ENCODE results near the gene MPIG6B. TPM values are rescaled to one million over a fixed set of nuclear protein-coding genes. Genes with fewer than 3 reads are reported as not detected.
A peak's percentile ranks its signal among the peaks of the same experiment; 100 is the strongest.

Gene MPIG6B
- total and polyA plus RNA-seq, 7 experiments from 2014 or later, result 0.12 to 4.7 (median 0.64) TPM

DNA sequence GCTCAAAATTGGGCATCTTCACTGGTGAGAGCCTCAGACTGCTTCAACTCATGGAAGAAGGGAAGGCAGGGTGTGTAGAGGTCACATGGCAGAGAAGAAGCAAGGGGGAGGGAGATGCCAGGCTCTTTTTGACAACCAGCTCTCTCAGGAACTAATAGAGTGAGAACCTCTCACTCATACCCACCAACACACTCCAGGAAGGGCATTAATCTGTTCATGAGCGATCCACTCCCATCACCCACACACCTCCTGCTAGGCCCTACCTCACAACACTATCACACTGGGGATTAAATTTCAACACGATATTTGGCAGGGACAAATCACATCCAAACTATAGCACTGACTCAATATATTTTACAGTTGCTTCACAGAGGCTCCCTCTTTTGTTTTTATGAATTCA lies 18.6 kb downstream of the MPIG6B start:
- DNase-seq (no peak), ATAC-seq (no peak)
- CTCF ChIA-PET, result interaction anchor here (0.7 kb wide), 3 partner anchors 117 to 307 kb away, joined by 3 read pairs; no protein-coding TSS in a partner anchor
- H3K4me3 Mint-ChIP-seq, result peak overlapping the region in 7 of 10 donors; percentile 10 to 55 (median 39)
- H3K36me3 Mint-ChIP-seq, result peaks cover 0 to 18% (median 0%) of the 10 kb centered on the region in 5 donors
- H3K27ac Mint-ChIP-seq, result peak overlapping the region in 1 of 9 donors; percentile 29
- H3K4me1 Mint-ChIP-seq, result peaks cover 31 to 59% (median 42%) of the 10 kb centered on the region in 7 donors
- H3K9me3 Mint-ChIP-seq, result peaks cover 0 to 5% (median 0%) of the 10 kb centered on the region in 11 donors
- Histone ChIP-seq H3K36me3 (ENCODE audit: control insufficient read depth in 2 of 3, insufficient read depth in 3 of 3, low read length in 3 of 3) (no peaks in the 10 kb centered on the region), H3K27ac (ENCODE audit: low read depth, low read length) (no peak overlapping the region), H3K9me3 (ENCODE audit: control insufficient read depth in 2 of 3, low read length in 3 of 3) (no peaks in the 10 kb centered on the region), H3K4me3 (ENCODE audit: low read length) (no peak overlapping the region), H3K4me1 (ENCODE audit: control insufficient read depth in 2 of 2, insufficient read depth in 2 of 2, low read length in 2 of 2) (peaks cover 25 to 28% of the 10 kb centered on the region in 2 donors), H3K27me3 (ENCODE audit: control insufficient read depth in 2 of 2, insufficient read depth in 2 of 2, low read length in 2 of 2) (no peaks in the 10 kb centered on the region)
- H3K27me3 Mint-ChIP-seq, result no peaks in the 10 kb centered on the region
- POLR2A ChIA-PET, result interaction anchor here (0.5 to 1.0 kb wide), 3 partner anchors 74 to 1985 kb away, joined by 3 to 5 read pairs (median 4); partner anchors contain the start of gene HSPA1A
- intact Hi-C loops (cut with micrococcal nuclease), result loop anchor here in 1 of 2 donors (1.0 kb wide), 1 partner anchor 28 kb away; no protein-coding TSS in a partner anchor

DNA sequence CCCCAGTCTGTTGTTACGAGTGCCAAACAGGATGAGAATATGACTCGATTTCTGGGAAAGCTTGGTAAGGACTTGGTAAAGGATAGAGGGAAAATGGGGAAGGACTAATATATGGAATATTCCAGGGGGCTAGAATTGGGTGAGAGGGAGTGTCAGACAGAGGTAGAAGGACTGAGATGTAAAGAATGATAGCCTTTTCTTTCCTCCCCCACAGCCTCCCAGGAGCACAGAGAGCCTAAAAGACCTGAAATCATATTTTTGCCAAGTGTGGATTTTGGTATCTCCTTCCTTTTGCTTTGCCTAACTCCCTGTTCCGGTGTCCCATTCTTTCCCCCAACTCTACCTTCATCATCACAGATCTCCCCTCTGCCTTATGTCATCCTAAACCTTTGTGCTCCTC lies 19.7 kb downstream of the MPIG6B start:
- Histone ChIP-seq H3K27me3 (ENCODE audit: control insufficient read depth in 2 of 2, insufficient read depth in 2 of 2, low read length in 2 of 2) (no peaks in the 10 kb centered on the region), H3K9me3 (ENCODE audit: control insufficient read depth in 2 of 3, low read length in 3 of 3) (no peaks in the 10 kb centered on the region), H3K4me3 (ENCODE audit: low read length) (no peak overlapping the region), H3K27ac (ENCODE audit: low read depth, low read length) (no peak overlapping the region), H3K4me1 (ENCODE audit: control insufficient read depth in 2 of 2, insufficient read depth in 2 of 2, low read length in 2 of 2) (peaks cover 16 to 17% of the 10 kb centered on the region in 2 donors), H3K36me3 (ENCODE audit: control insufficient read depth in 2 of 3, insufficient read depth in 3 of 3, low read length in 3 of 3) (no peaks in the 10 kb centered on the region)
- ChIA-PET POLR2A (no interaction called here), CTCF (interaction anchor here (1.1 kb wide), 1 partner anchor 193 kb away, joined by 3 read pairs; no protein-coding TSS in a partner anchor)
- peaks cover 21 to 52% (median 31%) of the 10 kb centered on the region in 7 donors for H3K4me1 Mint-ChIP-seq
- DNase-seq, result no peak
- no peaks in the 10 kb centered on the region for H3K27me3 Mint-ChIP-seq
- peak overlapping the region in 1 of 10 donors; percentile 18 for H3K4me3 Mint-ChIP-seq
- no peak for ATAC-seq
- peaks cover 0 to 23% (median 0%) of the 10 kb centered on the region in 5 donors for H3K36me3 Mint-ChIP-seq
- peak overlapping the region in 1 of 9 donors; percentile 46 for H3K27ac Mint-ChIP-seq
- intact Hi-C loops (cut with micrococcal nuclease), result loop anchor here in 1 of 2 donors (1.0 kb wide), 1 partner anchor 27 kb away; no protein-coding TSS in a partner anchor
- peaks cover 0 to 5% (median 0%) of the 10 kb centered on the region in 11 donors for H3K9me3 Mint-ChIP-seq

- Histone ChIP-seq H3K9me3 (ENCODE audit: control insufficient read depth in 2 of 3, low read length in 3 of 3) (no peaks in the 10 kb centered on the region), H3K4me3 (ENCODE audit: low read length) (no peak overlapping the region), H3K4me1 (ENCODE audit: control insufficient read depth in 2 of 2, insufficient read depth in 2 of 2, low read length in 2 of 2) (peaks cover 2 to 3% of the 10 kb centered on the region in 2 donors), H3K27me3 (ENCODE audit: control insufficient read depth in 2 of 2, insufficient read depth in 2 of 2, low read length in 2 of 2) (no peaks in the 10 kb centered on the region), H3K27ac (ENCODE audit: low read depth, low read length) (no peak overlapping the region), H3K36me3 (ENCODE audit: control insufficient read depth in 2 of 3, insufficient read depth in 3 of 3, low read length in 3 of 3) (no peaks in the 10 kb centered on the region)
- POLR2A ChIA-PET, result no interaction called here
- Mint-ChIP-seq H3K9me3 (peaks cover 0 to 5% (median 0%) of the 10 kb centered on the region in 11 donors), H3K27ac (peak overlapping the region in 2 of 9 donors; percentile 6 to 11), H3K4me3 (no peak overlapping the region), H3K27me3 (no peaks in the 10 kb centered on the region), H3K36me3 (peaks cover 0 to 25% (median 0%) of the 10 kb centered on the region in 5 donors), H3K4me1 (peaks cover 5 to 39% (median 16%) of the 10 kb centered on the region in 7 donors)
- no peak for ATAC-seq
- DNase-seq, result no peak
- CTCF ChIA-PET, result no interaction called here
- intact Hi-C loops (cut with micrococcal nuclease), result no loop called here
These were observed 21.2 kb downstream of the MPIG6B start for GRCh38 chr6:31744422-31744821.

DNA sequence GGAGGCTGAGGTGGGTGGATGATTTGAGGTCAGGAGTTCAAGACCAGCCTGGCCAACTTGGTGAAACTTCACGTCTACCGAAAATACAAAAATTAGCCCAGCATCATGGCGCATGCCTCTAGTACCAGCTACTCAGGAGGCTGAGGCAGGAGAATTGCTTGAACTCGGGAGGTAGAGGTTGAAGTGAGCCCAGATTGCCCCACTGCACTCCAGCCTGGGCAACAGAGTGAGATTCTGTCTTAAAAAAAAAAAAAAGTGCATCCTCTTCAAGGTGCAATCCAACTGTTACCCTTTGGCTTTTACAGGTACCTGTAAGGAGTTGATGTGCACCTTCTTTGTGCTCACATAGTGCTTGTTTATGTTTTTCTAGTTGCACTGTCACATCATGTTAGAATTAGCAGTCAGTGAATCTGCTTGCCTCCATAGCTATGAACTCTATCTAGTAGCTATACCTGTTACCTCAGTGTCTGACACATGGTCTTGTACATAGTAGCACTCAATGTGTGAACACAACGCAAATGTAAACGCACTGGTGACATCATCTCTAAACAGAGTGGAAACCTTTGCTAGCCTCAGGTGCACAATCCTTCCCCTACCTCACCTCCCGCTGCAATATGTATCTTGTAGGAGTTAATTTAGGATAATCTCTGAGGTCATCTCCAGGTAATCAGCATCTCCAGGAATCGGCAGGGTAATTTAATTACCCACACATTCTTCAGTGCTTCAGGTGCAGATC lies 26.3 kb downstream of the MPIG6B start:
- POLR2A ChIA-PET, result interaction anchor here (1.0 kb wide), 1 partner anchor 57 kb away, joined by 3 read pairs; the partner anchor contains the start of gene LSM2
- CTCF ChIA-PET, result no interaction called here
- Histone ChIP-seq H3K27me3 (ENCODE audit: control insufficient read depth in 2 of 2, insufficient read depth in 2 of 2, low read length in 2 of 2) (no peaks in the 10 kb centered on the region), H3K36me3 (ENCODE audit: control insufficient read depth in 2 of 3, insufficient read depth in 3 of 3, low read length in 3 of 3) (no peaks in the 10 kb centered on the region), H3K9me3 (ENCODE audit: control insufficient read depth in 2 of 3, low read length in 3 of 3) (no peaks in the 10 kb centered on the region), H3K4me1 (ENCODE audit: control insufficient read depth in 2 of 2, insufficient read depth in 2 of 2, low read length in 2 of 2) (no peaks in the 10 kb centered on the region), H3K27ac (ENCODE audit: low read depth, low read length) (no peak overlapping the region), H3K4me3 (ENCODE audit: low read length) (no peak overlapping the region)
- Mint-ChIP-seq H3K36me3 (peaks cover 0 to 17% (median 0%) of the 10 kb centered on the region in 5 donors), H3K27me3 (no peaks in the 10 kb centered on the region), H3K4me1 (peaks cover 0 to 10% (median 0%) of the 10 kb centered on the region in 7 donors), H3K4me3 (peak overlapping the region in 1 of 10 donors; percentile 17), H3K27ac (no peak overlapping the region), H3K9me3 (peaks cover 0 to 2% (median 0%) of the 10 kb centered on the region in 11 donors)
- intact Hi-C loops (cut with micrococcal nuclease), result no loop called here
- DNase-seq (no peak), ATAC-seq (no peak)

- no peak overlapping the region for H3K27ac Mint-ChIP-seq
- peaks cover 0 to 12% (median 0%) of the 10 kb centered on the region in 5 donors for H3K36me3 Mint-ChIP-seq
- no peaks in the 10 kb centered on the region for H3K4me1 ChIP-seq (ENCODE audit: control insufficient read depth in 2 of 2, insufficient read depth in 2 of 2, low read length in 2 of 2)
- no peak for ATAC-seq
- no peak overlapping the region for H3K4me3 Mint-ChIP-seq
- no peak overlapping the region for H3K27ac ChIP-seq (ENCODE audit: low read depth, low read length)
- no peak for DNase-seq
- ChIA-PET CTCF (no interaction called here), POLR2A (interaction anchor here (1.0 kb wide), 1 partner anchor 56 kb away, joined by 3 read pairs; the partner anchor contains the start of gene LSM2)
- no peaks in the 10 kb centered on the region for H3K27me3 Mint-ChIP-seq
- intact Hi-C loops (cut with micrococcal nuclease), result no loop called here
- peaks cover 0 to 9% (median 0%) of the 10 kb centered on the region in 7 donors for H3K4me1 Mint-ChIP-seq
- H3K36me3 ChIP-seq (ENCODE audit: control insufficient read depth in 2 of 3, insufficient read depth in 3 of 3, low read length in 3 of 3), result no peaks in the 10 kb centered on the region
- H3K9me3 Mint-ChIP-seq, result peaks cover 0 to 2% (median 0%) of the 10 kb centered on the region in 11 donors
- no peaks in the 10 kb centered on the region for H3K27me3 ChIP-seq (ENCODE audit: control insufficient read depth in 2 of 2, insufficient read depth in 2 of 2, low read length in 2 of 2)
- H3K9me3 ChIP-seq (ENCODE audit: control insufficient read depth in 2 of 3, low read length in 3 of 3), result no peaks in the 10 kb centered on the region
- H3K4me3 ChIP-seq (ENCODE audit: low read length), result no peak overlapping the region
These were observed 27.3 kb downstream of the MPIG6B start for GRCh38 chr6:31750411-31751022.

- Mint-ChIP-seq H3K4me1 (peaks cover 0 to 6% (median 0%) of the 10 kb centered on the region in 7 donors), H3K4me3 (no peak overlapping the region), H3K27ac (no peak overlapping the region), H3K27me3 (no peaks in the 10 kb centered on the region), H3K9me3 (no peaks in the 10 kb centered on the region), H3K36me3 (peaks cover 0 to 7% (median 0%) of the 10 kb centered on the region in 5 donors)
- no peaks in the 10 kb centered on the region for H3K4me1 ChIP-seq (ENCODE audit: control insufficient read depth in 2 of 2, insufficient read depth in 2 of 2, low read length in 2 of 2)
- DNase-seq (no peak), ATAC-seq (no peak)
- H3K27ac ChIP-seq (ENCODE audit: low read depth, low read length), result no peak overlapping the region
- intact Hi-C loops (cut with micrococcal nuclease), result no loop called here
- H3K36me3 ChIP-seq (ENCODE audit: control insufficient read depth in 2 of 3, insufficient read depth in 3 of 3, low read length in 3 of 3), result no peaks in the 10 kb centered on the region
- ChIA-PET CTCF (interaction anchor here (0.5 kb wide), 1 partner anchor 1722 kb away, joined by 3 read pairs; no protein-coding TSS in a partner anchor), POLR2A (interaction anchor here (1.2 kb wide), 1 partner anchor 21 kb away, joined by 5 read pairs; no protein-coding TSS in a partner anchor)
- H3K9me3 ChIP-seq (ENCODE audit: control insufficient read depth in 2 of 3, low read length in 3 of 3), result no peaks in the 10 kb centered on the region
- no peaks in the 10 kb centered on the region for H3K27me3 ChIP-seq (ENCODE audit: control insufficient read depth in 2 of 2, insufficient read depth in 2 of 2, low read length in 2 of 2)
- no peak overlapping the region for H3K4me3 ChIP-seq (ENCODE audit: low read length)
These were observed 29.7 kb downstream of the MPIG6B start for GRCh38 chr6:31752739-31753319.

All from naive thymus-derived CD4-positive, alpha-beta T cell (primary cell).